ENCODE measurements around the gene TWNK. TPM values are rescaled to one million over a fixed set of nuclear protein-coding genes. Genes with fewer than 3 reads are reported as not detected.

The TWNK gene
- total RNA-seq, 1 experiment from 2014 or later = 13.8 TPM

- Mint-ChIP-seq H3K27me3 (ENCODE audit: unreplicated experiment) (no peaks in the 10 kb centered on the region), H3K4me3 (ENCODE audit: low read depth, unreplicated experiment) (no peak overlapping the region), H3K4me1 (ENCODE audit: low read depth, unreplicated experiment) (peaks cover 14% of the 10 kb centered on the region), H3K36me3 (ENCODE audit: insufficient read depth, unreplicated experiment) (peaks cover 55% of the 10 kb centered on the region), H3K27ac (ENCODE audit: unreplicated experiment) (no peak overlapping the region), H3K9me3 (ENCODE audit: low read depth, unreplicated experiment) (no peaks in the 10 kb centered on the region)
- DNase-seq = no peak
- TF ChIP-seq, protein P1, sequence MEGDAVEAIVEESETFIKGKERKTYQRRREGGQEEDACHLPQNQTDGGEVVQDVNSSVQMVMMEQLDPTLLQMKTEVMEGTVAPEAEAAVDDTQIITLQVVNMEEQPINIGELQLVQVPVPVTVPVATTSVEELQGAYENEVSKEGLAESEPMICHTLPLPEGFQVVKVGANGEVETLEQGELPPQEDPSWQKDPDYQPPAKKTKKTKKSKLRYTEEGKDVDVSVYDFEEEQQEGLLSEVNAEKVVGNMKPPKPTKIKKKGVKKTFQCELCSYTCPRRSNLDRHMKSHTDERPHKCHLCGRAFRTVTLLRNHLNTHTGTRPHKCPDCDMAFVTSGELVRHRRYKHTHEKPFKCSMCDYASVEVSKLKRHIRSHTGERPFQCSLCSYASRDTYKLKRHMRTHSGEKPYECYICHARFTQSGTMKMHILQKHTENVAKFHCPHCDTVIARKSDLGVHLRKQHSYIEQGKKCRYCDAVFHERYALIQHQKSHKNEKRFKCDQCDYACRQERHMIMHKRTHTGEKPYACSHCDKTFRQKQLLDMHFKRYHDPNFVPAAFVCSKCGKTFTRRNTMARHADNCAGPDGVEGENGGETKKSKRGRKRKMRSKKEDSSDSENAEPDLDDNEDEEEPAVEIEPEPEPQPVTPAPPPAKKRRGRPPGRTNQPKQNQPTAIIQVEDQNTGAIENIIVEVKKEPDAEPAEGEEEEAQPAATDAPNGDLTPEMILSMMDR (IDR thresholded peaks at IDR 0.05; ENCODE audit: unreplicated experiment) = peak; percentile 37
- intact Hi-C loops (cut with micrococcal nuclease; ENCODE audit: unreplicated experiment) = no loop called here
- BruUV-seq (replicated peaks) = no TSS peak
- CTCF ChIA-PET = no interaction called here
These were observed 6.8 kb downstream of the TWNK start for GRCh38 chr10:100993986-100994708.

- H3K27me3 Mint-ChIP-seq (ENCODE audit: unreplicated experiment) = no peaks in the 10 kb centered on the region
- no peak overlapping the region for H3K27ac Mint-ChIP-seq (ENCODE audit: unreplicated experiment)
- TF ChIP-seq, protein P1 (IDR thresholded peaks at IDR 0.05; ENCODE audit: unreplicated experiment) = no peak
- intact Hi-C loops (cut with micrococcal nuclease; ENCODE audit: unreplicated experiment) = no loop called here
- no peak for DNase-seq
- H3K36me3 Mint-ChIP-seq (ENCODE audit: insufficient read depth, unreplicated experiment) = peaks cover 65% of the 10 kb centered on the region
- CTCF ChIA-PET = interaction anchor here (0.7 kb wide), 1 partner anchor 1460 kb away, joined by 3 read pairs; no protein-coding TSS in a partner anchor
- peaks cover 14% of the 10 kb centered on the region for H3K4me1 Mint-ChIP-seq (ENCODE audit: low read depth, unreplicated experiment)
- BruUV-seq (replicated peaks) = no TSS peak
- no peaks in the 10 kb centered on the region for H3K9me3 Mint-ChIP-seq (ENCODE audit: low read depth, unreplicated experiment)
- no peak overlapping the region for H3K4me3 Mint-ChIP-seq (ENCODE audit: low read depth, unreplicated experiment)
These were observed 7.8 kb downstream of the TWNK start for GRCh38 chr10:100995181-100995580.

DNA sequence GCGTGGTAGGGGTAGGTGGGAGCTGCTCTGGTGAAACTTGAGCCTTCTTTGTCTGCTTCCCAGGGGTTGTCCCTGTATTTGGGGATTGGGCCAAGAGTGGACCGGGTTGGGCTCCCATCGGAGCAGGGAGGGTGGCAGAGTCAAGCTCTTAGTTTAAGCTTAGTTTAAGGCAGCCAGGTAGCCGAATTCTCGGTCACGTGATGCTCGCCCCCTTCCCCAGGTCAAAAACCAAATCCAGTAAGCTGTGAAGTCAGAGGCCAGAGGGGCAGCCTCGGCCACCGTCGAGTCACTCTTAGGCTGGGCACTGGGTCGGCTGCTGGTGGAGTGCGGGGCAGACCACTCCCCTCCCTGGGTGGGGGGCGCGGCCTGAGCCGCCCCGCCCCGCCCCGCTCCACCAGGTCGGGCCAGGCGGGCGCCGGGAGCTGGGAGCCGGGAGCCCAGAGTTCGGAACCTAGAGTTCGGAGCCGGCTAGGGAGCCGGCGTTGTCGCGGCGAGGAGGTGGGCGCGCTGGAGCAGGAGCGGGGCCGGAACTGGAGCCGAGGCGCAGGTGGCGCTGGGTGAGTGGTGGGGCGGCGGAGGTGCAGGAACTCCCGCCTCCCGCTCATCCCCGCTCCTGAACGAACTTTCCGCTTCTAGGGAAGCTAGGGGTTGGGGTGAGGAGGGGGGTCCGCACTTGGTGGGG, 9.5 kb downstream of the TWNK start:
- CTCF ChIA-PET = interaction anchor here (0.9 to 1.2 kb wide), 5 partner anchors 15 to 44 kb away, joined by 3 to 5 read pairs (median 3); partner anchors contain the start of gene SEMA4G
- Mint-ChIP-seq H3K9me3 (ENCODE audit: low read depth, unreplicated experiment) (no peaks in the 10 kb centered on the region), H3K4me1 (ENCODE audit: low read depth, unreplicated experiment) (peaks cover 14% of the 10 kb centered on the region), H3K27ac (ENCODE audit: unreplicated experiment) (no peak overlapping the region), H3K36me3 (ENCODE audit: insufficient read depth, unreplicated experiment) (peaks cover 61% of the 10 kb centered on the region), H3K4me3 (ENCODE audit: low read depth, unreplicated experiment) (peak overlapping the region; percentile 70), H3K27me3 (ENCODE audit: unreplicated experiment) (no peaks in the 10 kb centered on the region)
- no TSS peak for BruUV-seq (replicated peaks)
- peak; percentile 45 for DNase-seq
- TF ChIP-seq, protein P1 (IDR thresholded peaks at IDR 0.05; ENCODE audit: unreplicated experiment) = no peak
- intact Hi-C loops (cut with micrococcal nuclease; ENCODE audit: unreplicated experiment) = loop anchor here (2.0 kb wide), 1 partner anchor 16 kb away; no protein-coding TSS in a partner anchor

DNA sequence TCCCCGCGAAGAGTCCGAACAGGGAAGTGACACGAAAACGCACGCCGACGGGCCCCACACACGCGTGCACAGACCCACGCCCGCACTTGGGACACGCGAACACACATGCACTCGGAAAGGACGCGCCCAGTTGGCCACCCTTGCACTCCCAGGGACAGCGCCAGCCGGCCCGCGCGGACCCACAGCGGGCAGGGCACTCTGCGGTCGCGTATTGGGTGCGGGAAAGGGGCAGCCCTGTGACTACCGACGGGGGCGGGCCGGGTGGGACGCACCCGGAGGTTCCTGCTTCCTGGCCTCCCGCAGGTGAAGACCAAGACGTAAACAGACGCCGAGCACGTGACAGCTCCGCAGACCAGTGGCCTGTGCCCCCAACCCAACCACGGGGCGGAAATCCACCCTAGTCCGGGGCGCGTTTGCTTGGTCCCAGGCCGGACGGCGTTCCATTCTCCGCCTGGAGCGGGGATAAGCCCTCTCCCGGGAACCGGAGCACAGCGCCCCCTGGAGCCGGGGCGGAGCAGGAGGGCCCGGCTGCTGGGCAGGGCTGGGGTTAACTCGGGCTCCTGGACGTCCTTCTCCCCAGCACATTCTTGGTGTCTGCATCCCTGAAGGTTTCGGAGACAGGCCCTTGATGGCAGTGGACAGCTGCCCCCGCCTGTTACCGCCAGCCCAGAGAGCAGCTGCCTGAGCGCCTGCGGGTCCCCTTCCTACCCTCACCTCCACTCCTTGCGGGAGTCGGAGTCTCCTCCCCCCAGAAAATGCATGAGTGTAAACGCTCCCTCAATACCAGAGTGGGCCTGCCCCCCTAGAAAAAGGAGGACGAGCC, 10.2 kb downstream of the TWNK start:
- no peaks in the 10 kb centered on the region for H3K27me3 Mint-ChIP-seq (ENCODE audit: unreplicated experiment)
- peaks cover 14% of the 10 kb centered on the region for H3K4me1 Mint-ChIP-seq (ENCODE audit: low read depth, unreplicated experiment)
- H3K4me3 Mint-ChIP-seq (ENCODE audit: low read depth, unreplicated experiment) = peak overlapping the region; percentile 70
- H3K9me3 Mint-ChIP-seq (ENCODE audit: low read depth, unreplicated experiment) = no peaks in the 10 kb centered on the region
- no TSS peak for BruUV-seq (replicated peaks)
- CTCF ChIA-PET = interaction anchor here (0.6 to 1.5 kb wide), 8 partner anchors 14 to 461 kb away, joined by 3 to 17 read pairs (median 4); partner anchors contain the start of gene SEMA4G
- TF ChIP-seq, protein P1 (IDR thresholded peaks at IDR 0.05; ENCODE audit: unreplicated experiment) = peak; percentile 80
- intact Hi-C loops (cut with micrococcal nuclease; ENCODE audit: unreplicated experiment) = loop anchor here (2.0 kb wide), 1 partner anchor 15 kb away; no protein-coding TSS in a partner anchor
- H3K27ac Mint-ChIP-seq (ENCODE audit: unreplicated experiment) = peak overlapping the region; percentile 69
- peak; percentile 89 for DNase-seq
- peaks cover 61% of the 10 kb centered on the region for H3K36me3 Mint-ChIP-seq (ENCODE audit: insufficient read depth, unreplicated experiment)
